ENCODE measurements around the gene CDH9.

DNA sequence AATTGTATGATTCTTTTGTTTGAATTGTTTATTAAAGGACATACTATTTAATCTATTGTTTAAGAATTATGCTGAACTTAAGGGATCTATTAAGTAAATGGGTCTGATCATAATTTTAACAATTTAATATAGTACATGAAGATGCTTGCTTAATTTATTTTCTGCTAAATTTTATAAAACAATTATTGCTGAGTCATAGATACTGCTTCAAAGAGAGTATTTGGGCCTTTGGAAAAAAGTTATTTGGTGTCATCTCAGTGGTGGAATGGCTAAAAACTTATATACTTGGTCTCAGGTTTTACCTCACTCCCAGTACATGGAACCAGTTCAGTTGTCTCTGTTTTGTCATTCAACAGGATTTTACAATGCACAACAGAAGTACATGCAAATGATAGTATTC is 145.3 kb downstream of the CDH9 start:
- TF ChIP-seq CTCF (IDR thresholded peaks at IDR 0.05) (no peak), POLR2A (IDR thresholded peaks at IDR 0.05) (no peak)

Measured in tibial nerve (tissue), 3 donors.